ENCODE data around the gene NHERF2. TPM values are rescaled to one million over a fixed set of nuclear protein-coding genes. Genes with fewer than 3 reads are reported as not detected.

Gene NHERF2
- polyA plus RNA-seq, 2 of the 4 experiments (the other 2 are of a cell fraction): 32.3 to 35.0 TPM

- FAIRE-seq: no peak
Observed at GRCh38 chr16:1992704-1993317, 33.9 kb upstream of the NHERF2 start.

GRCh38 chr16:1993731-1994131 is 33.0 kb upstream of the NHERF2 start:
- CTCF ChIA-PET: interaction anchor here (0.7 to 19.7 kb wide), 5 partner anchors 9 to 147 kb away, joined by 3 to 196 read pairs (median 5); partner anchors contain the start of genes GFER and ZNF598
- Histone ChIP-seq H3K4me2 (peak overlapping the region; percentile 19; the same call in 2 of the 3 replicates), H3K27ac (peak overlapping the region; percentile 12 to 76; a peak in 5 of 6 replicates), H3K9me3 (no peaks in the 10 kb centered on the region), H3K4me3 (no peak overlapping the region), H3K4me1 (peaks cover 80% of the 10 kb centered on the region)
- DNase-seq (ENCODE audit: low read depth in 1 of 2, low spot score in 1 of 2): peak in 1 of 2 experiments; percentile 72
- peak; percentile 31 to 40 for ATAC-seq
- POLR2A ChIA-PET: interaction anchor here (1.9 kb wide), 1 partner anchor 29 kb away, joined by 6 read pairs; the partner anchor contains the start of gene RPS2
- FAIRE-seq: no peak
- TF ChIP-seq MYC (IDR thresholded peaks at IDR 0.05; ENCODE audit: borderline replicate concordance, low read length) (no peak), HOXB13 (CRISPR knock-in tag; IDR thresholded peaks at IDR 0.05; ENCODE audit: low read depth) (no peak), CEBPB (IDR thresholded peaks at IDR 0.05) (peak; percentile 27 to 46; a peak in 2 of 4 replicates), FOXS1 (CRISPR knock-in tag; IDR thresholded peaks at IDR 0.05) (no peak), GATA3 (IDR thresholded peaks at IDR 0.05; ENCODE audit: borderline replicate concordance) (no peak), ZSCAN20 (CRISPR knock-in tag; IDR thresholded peaks at IDR 0.05) (peak; percentile 57; the same call in 1 of the 2 replicates), EHF (CRISPR knock-in tag; IDR thresholded peaks at IDR 0.05) (peak; percentile 75; the same call in 1 of the 2 replicates), MAX (IDR thresholded peaks at IDR 0.05) (no peak), RCOR1 (IDR thresholded peaks at IDR 0.05; ENCODE audit: low read depth, low read length) (no peak), ZNF302 (CRISPR knock-in tag; IDR thresholded peaks at IDR 0.05) (no peak), BHLHE40 (IDR thresholded peaks at IDR 0.05; ENCODE audit: low read depth, low read length) (no peak), ZFP36 (IDR thresholded peaks at IDR 0.05; ENCODE audit: borderline replicate concordance, partially characterized antibody) (no peak), HEYL (CRISPR knock-in tag; IDR thresholded peaks at IDR 0.05) (0 out of 2 replicates have a peak, but pooled peaks have one; percentile 76), ZC3H11A (IDR thresholded peaks at IDR 0.05) (no peak), EHMT2 (IDR thresholded peaks at IDR 0.05; ENCODE audit: low read depth) (no peak), FOSL2 (IDR thresholded peaks at IDR 0.05) (no peak), FOSL2 (CRISPR knock-in tag; IDR thresholded peaks at IDR 0.05) (0 out of 2 replicates have a peak, but pooled peaks have one; percentile 27), NFE2L2 (conservative IDR thresholded peaks at IDR 0.05; ENCODE audit: low read length) (no peak), CBX8 (IDR thresholded peaks at IDR 0.05) (no peak), POLR2A (IDR thresholded peaks at IDR 0.05; ENCODE audit: low read length) (no peak)
- WGBS (ENCODE audit: missing lambda C conversion rate): 47% methylated on average over 2 of the region's 2 CpGs

More at GRCh38 chr16:1992704-1993317, 33.9 kb upstream of the NHERF2 start:
- 93% methylated on average over 21 of the region's 50 CpGs for WGBS (ENCODE audit: missing lambda C conversion rate)
- ChIA-PET CTCF (interaction anchor here (0.8 to 19.7 kb wide), 3 partner anchors 12 to 148 kb away, joined by 3 to 196 read pairs (median 9); partner anchors contain the start of gene ZNF598), POLR2A (interaction anchor here (0.6 to 1.6 kb wide), 3 partner anchors 11 to 162 kb away, joined by 3 to 7 read pairs (median 4); partner anchors contain the start of genes RPS2 and TRAF7)
- no peak for ATAC-seq
- DNase-seq (ENCODE audit: low read depth in 1 of 2, low spot score in 1 of 2): no peak
- Histone ChIP-seq H3K27ac (peak overlapping the region; percentile 51 to 76; a peak in 5 of 6 replicates), H3K4me3 (no peak overlapping the region), H3K4me2 (0 out of 3 replicates have a peak overlapping the region, but pooled peaks have one; percentile 79), H3K9me3 (no peaks in the 10 kb centered on the region), H3K4me1 (peaks cover 80% of the 10 kb centered on the region)
- no peak for TF ChIP-seq MAZ (IDR thresholded peaks at IDR 0.05; ENCODE audit: borderline replicate concordance, low read depth, low read length)
- TF ChIP-seq HEYL (CRISPR knock-in tag; IDR thresholded peaks at IDR 0.05): no peak
- TF ChIP-seq RCOR1 (IDR thresholded peaks at IDR 0.05; ENCODE audit: low read depth, low read length): no peak
- TF ChIP-seq CBX8 (IDR thresholded peaks at IDR 0.05): no peak
- TF ChIP-seq POLR2AphosphoS2 (conservative IDR thresholded peaks at IDR 0.05; ENCODE audit: low read length): no peak
- TF ChIP-seq ZSCAN20 (CRISPR knock-in tag; IDR thresholded peaks at IDR 0.05): no peak
- TF ChIP-seq NPAS2 (CRISPR knock-in tag; IDR thresholded peaks at IDR 0.05; ENCODE audit: borderline replicate concordance): no peak
- no peak for TF ChIP-seq CEBPB (IDR thresholded peaks at IDR 0.05)
- TF ChIP-seq MAFK (IDR thresholded peaks at IDR 0.05; ENCODE audit: partially characterized antibody): no peak
- no peak for TF ChIP-seq ESRRA (IDR thresholded peaks at IDR 0.05; ENCODE audit: borderline replicate concordance, low read length)
- TF ChIP-seq RAD21 (conservative IDR thresholded peaks at IDR 0.05 in 1 of 2, IDR thresholded peaks at IDR 0.05 in 1 of 2): no peak
- no peak for TF ChIP-seq CTCF (IDR thresholded peaks at IDR 0.05)
- TF ChIP-seq EHMT2 (IDR thresholded peaks at IDR 0.05; ENCODE audit: low read depth): no peak
